Upper lobe of right lung (tissue), 1 donor: ENCODE measurements around the gene AMPD3. TPM values are rescaled to one million over a fixed set of nuclear protein-coding genes. Genes with fewer than 3 reads are reported as not detected.

Experiments
- ATAC-seq: fragments of 200-7000 bp; cut with Tn5 transposase; one replicate; pipeline ENCODE4 v1.9.1; 2020; ENCODE audit warnings: mild to moderate bottlenecking, moderate library complexity
- DNase-seq: peaks from one replicate; pipeline ENCODE4 v3.0.0-alpha.2; 2020
- H3K27ac ChIP-seq: fragments of 200-600 bp; one replicate; pipeline ENCODE4 v1.8.0; 2022
- H3K27me3 ChIP-seq: fragments of 200-600 bp; one replicate; pipeline ENCODE4 v1.8.0; 2022; ENCODE audit warnings: mild to moderate bottlenecking
- H3K36me3 ChIP-seq: fragments of 200-600 bp; one replicate; pipeline ENCODE4 v1.8.0; 2022
- H3K4me1 ChIP-seq: fragments of 200-600 bp; one replicate; pipeline ENCODE4 v1.8.0; 2022
- H3K4me3 ChIP-seq: fragments of 200-600 bp; one replicate; pipeline ENCODE4 v1.8.0; 2022; ENCODE audit warnings: mild to moderate bottlenecking
- H3K9me3 ChIP-seq: fragments of 200-600 bp; one replicate; pipeline ENCODE4 v1.8.0; 2022
- intact Hi-C: fragments of 100-400 bp; cut with DNase I; formaldehyde crosslinking; loops from one replicate; pipeline ENCODE4 v1.11.0; 2022
- total RNA-seq: library from RNA; stranded (reverse); fragmentation: NEBNext Ultra II Directional; extraction: Animal tissue kit (Norgen Biotek cat#: 25700); gene quantifications from one replicate; pipeline ENCODE4 v1.2.1, GENCODE V29; 2021
- TF ChIP-seq, protein P1 (sequence below): fragments of 200-600 bp; IDR thresholded peaks from one replicate; pipeline ENCODE4 v1.8.0; 2022; ENCODE audit warnings: antibody characterized with exemption
- donor health status: DM: no; HTN: yes; CAD: no; lungs with severe emphysema.

The AMPD3 gene
- total RNA-seq, 1 donor from 2014 or later, result 11.6 TPM

DNA sequence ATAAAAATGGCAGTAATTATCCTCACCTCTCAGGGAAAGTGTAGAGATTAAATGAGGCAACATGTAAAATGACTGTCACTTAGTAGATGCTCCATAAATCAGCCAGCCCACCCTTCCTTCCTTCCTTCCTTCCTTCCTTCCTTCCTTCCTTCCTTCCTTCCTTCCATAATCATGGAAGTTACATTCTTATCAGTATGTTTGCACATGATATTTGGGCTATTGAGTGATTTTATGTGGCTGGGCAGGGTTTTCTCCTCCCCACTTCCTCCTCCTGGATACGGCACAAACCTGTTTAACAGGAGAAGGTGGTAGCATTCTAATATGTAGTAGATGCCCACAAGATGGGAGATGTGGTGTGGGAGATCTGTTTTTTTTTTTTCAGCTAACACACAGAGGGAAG lies 101.5 kb downstream of the AMPD3 start:
- TF ChIP-seq, protein P1, sequence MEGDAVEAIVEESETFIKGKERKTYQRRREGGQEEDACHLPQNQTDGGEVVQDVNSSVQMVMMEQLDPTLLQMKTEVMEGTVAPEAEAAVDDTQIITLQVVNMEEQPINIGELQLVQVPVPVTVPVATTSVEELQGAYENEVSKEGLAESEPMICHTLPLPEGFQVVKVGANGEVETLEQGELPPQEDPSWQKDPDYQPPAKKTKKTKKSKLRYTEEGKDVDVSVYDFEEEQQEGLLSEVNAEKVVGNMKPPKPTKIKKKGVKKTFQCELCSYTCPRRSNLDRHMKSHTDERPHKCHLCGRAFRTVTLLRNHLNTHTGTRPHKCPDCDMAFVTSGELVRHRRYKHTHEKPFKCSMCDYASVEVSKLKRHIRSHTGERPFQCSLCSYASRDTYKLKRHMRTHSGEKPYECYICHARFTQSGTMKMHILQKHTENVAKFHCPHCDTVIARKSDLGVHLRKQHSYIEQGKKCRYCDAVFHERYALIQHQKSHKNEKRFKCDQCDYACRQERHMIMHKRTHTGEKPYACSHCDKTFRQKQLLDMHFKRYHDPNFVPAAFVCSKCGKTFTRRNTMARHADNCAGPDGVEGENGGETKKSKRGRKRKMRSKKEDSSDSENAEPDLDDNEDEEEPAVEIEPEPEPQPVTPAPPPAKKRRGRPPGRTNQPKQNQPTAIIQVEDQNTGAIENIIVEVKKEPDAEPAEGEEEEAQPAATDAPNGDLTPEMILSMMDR, result no peak
- ATAC-seq (no peak), DNase-seq (no peak)
- no peaks in the 10 kb centered on the region for H3K27me3 ChIP-seq
- H3K4me3 ChIP-seq, result no peak overlapping the region
- H3K27ac ChIP-seq, result no peak overlapping the region
- H3K9me3 ChIP-seq, result no peaks in the 10 kb centered on the region
- H3K36me3 ChIP-seq, result no peaks in the 10 kb centered on the region
- intact Hi-C loops, result no loop called here
- peaks cover 6% of the 10 kb centered on the region for H3K4me1 ChIP-seq

Other genes with a start within 250 kb of the AMPD3 start
- 38.5 TPM for gene SBF2, start 161.0 kb upstream of the AMPD3 start, total RNA-seq
- 24.5 TPM for gene ADM, start 150.2 kb upstream of the AMPD3 start, total RNA-seq
- gene RNF141, start 85.9 kb downstream of the AMPD3 start, total RNA-seq, result 50.0 TPM
- gene LYVE1, start 113.4 kb downstream of the AMPD3 start, total RNA-seq, result 108 TPM
- 18.0 TPM for gene IRAG1, start 238.5 kb downstream of the AMPD3 start, total RNA-seq